ENCODE measurements around the gene ENPP6. TPM values are rescaled to one million over a fixed set of nuclear protein-coding genes. Genes with fewer than 3 reads are reported as not detected.

The ENPP6 gene
- total RNA-seq, 1 donor from 2014 or later: not detected

DNA sequence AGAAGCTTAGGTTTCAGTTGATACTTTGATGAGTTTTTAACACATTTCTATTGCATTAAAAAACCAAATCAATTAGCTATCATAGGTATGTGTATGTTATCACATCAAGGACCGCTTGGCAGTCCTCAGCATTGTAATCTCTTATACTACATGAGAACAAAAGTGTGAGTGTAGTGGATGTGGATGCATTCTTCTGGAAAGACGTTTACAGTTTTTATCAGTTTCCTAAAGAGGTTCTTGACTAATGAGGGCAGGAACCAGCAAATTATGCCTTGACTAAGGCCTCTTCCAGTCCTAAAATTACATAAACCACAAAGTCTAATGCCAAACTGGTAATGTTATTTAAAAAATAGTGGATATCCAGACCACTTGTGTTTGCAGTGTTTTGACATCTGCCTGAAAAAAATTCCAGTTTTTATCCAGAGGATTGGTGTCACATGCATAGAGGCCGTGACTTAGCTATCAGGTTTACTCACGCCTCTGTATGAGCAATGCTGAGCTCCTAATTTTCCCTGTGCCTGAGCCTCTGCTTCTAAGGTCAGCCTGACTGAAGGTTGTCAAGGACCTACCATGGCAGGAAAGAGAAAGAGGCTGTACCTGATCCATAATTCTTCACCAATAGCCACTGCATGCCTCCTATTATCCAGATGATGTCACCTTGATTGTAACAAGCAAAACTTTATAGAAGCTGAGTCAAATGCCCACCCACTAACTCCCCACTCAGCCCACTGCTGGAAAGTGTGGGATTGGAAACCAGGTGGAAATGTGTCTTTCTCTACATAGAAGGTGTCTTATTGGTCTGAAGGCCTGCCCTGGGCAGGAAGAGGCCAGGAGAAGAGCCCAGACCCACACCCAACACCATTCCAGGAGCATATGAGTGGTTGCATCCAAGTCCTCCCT is 68.7 kb downstream of the ENPP6 start:
- Mint-ChIP-seq H3K27ac (ENCODE audit: unreplicated experiment) (no peak overlapping the region), H3K4me1 (peaks cover 6% of the 10 kb centered on the region), H3K27me3 (ENCODE audit: low read depth) (no peaks in the 10 kb centered on the region), H3K36me3 (ENCODE audit: low read depth) (no peaks in the 10 kb centered on the region), H3K4me3 (no peak overlapping the region), H3K9me3 (no peaks in the 10 kb centered on the region)
- TF ChIP-seq, protein P1, sequence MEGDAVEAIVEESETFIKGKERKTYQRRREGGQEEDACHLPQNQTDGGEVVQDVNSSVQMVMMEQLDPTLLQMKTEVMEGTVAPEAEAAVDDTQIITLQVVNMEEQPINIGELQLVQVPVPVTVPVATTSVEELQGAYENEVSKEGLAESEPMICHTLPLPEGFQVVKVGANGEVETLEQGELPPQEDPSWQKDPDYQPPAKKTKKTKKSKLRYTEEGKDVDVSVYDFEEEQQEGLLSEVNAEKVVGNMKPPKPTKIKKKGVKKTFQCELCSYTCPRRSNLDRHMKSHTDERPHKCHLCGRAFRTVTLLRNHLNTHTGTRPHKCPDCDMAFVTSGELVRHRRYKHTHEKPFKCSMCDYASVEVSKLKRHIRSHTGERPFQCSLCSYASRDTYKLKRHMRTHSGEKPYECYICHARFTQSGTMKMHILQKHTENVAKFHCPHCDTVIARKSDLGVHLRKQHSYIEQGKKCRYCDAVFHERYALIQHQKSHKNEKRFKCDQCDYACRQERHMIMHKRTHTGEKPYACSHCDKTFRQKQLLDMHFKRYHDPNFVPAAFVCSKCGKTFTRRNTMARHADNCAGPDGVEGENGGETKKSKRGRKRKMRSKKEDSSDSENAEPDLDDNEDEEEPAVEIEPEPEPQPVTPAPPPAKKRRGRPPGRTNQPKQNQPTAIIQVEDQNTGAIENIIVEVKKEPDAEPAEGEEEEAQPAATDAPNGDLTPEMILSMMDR (conservative IDR thresholded peaks at IDR 0.05): no peak
- no peak for DNase-seq (ENCODE audit: low read depth, low spot score)

DNA sequence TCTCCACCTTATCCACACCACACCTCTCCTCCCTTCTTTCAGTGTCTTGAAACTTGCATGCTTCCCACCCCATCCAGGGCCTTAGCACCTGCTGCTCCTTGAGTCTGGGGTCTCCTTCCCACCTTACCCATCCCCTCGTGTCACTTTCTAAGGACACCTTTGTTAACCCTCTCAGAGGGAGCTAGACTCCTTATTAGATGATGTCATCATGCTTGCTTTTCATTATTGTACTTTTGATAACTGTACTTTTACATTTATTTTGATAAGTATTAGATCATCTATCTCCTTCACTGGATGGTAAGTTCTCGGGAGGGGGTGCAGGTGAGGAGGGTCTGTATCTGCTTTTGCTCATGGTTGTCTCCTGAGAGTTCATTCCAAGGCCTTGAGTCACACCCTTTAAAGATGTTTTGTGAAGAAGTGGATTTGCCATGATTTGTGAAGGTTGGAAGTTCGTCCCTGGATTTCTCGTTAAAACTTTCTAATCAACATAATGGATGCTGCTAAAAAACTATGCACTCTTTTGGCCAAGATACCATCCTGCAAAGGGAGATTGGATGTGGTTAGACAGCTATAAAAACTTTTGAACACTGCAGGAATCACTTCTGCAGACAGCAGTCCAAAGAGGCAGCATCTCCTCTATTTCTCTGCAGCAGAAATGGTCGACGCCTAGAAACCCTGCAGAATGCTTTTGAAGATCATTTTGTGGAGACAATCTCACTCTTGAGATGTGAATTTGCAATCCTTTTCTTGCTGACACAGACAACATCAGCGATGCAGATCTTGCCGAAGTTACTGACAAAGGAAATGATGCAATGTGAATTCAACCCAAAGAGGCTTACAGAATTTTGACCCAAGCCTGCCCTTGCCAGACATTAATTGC is 69.6 kb downstream of the ENPP6 start:
- TF ChIP-seq, protein P1 (conservative IDR thresholded peaks at IDR 0.05): no peak
- Mint-ChIP-seq H3K9me3 (no peaks in the 10 kb centered on the region), H3K36me3 (ENCODE audit: low read depth) (no peaks in the 10 kb centered on the region), H3K4me3 (no peak overlapping the region), H3K27ac (ENCODE audit: unreplicated experiment) (no peak overlapping the region), H3K4me1 (peaks cover 6% of the 10 kb centered on the region), H3K27me3 (ENCODE audit: low read depth) (no peaks in the 10 kb centered on the region)
- DNase-seq (ENCODE audit: low read depth, low spot score): no peak

DNA sequence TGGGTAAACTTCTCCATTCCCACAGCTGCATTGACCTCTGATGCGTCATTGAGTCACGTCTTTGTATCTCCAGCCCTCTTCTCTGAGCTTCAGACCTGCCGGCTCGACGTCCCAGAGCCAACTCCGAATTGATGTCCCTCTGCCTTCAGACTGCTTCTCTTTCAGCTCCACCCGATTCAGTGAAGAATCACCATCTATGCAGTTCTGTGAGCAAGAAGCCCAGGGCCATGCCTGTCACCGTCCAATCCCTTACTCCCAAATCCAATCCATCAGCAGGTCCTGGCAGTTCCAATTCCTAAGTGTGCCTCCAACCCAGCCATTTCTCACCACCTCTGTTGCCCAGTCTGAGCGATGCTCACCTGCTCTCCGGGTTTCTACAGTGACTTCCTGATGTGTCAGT is 70.7 kb downstream of the ENPP6 start:
- DNase-seq (ENCODE audit: low read depth, low spot score): no peak
- no peaks in the 10 kb centered on the region for H3K27me3 Mint-ChIP-seq (ENCODE audit: low read depth)
- H3K36me3 Mint-ChIP-seq (ENCODE audit: low read depth): peaks cover 2% of the 10 kb centered on the region
- H3K4me1 Mint-ChIP-seq: peaks cover 16% of the 10 kb centered on the region
- TF ChIP-seq, protein P1 (conservative IDR thresholded peaks at IDR 0.05): no peak
- H3K27ac Mint-ChIP-seq (ENCODE audit: unreplicated experiment): no peak overlapping the region
- H3K4me3 Mint-ChIP-seq: no peak overlapping the region
- no peaks in the 10 kb centered on the region for H3K9me3 Mint-ChIP-seq

DNA sequence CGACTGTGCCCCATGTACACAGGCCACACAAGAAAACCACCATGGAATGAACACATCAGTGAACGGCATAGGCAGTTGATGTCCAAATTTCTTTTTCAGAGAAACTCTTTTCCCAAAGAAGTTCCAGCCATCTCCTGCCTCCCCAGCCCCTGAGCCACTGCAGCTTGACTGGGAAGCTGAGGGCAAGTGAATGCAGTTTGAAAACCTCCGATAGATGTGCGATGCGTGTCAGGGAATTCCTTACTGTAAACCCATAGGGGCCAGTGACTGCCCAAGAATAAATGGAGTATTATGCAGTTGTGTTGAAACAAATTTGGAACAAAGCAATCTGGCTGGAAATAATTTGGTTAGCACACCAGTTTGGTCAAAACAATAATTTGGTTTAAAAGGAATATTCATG is 72.1 kb downstream of the ENPP6 start:
- no peaks in the 10 kb centered on the region for H3K9me3 Mint-ChIP-seq
- no peak for DNase-seq (ENCODE audit: low read depth, low spot score)
- peaks cover 16% of the 10 kb centered on the region for H3K4me1 Mint-ChIP-seq
- H3K27me3 Mint-ChIP-seq (ENCODE audit: low read depth): no peaks in the 10 kb centered on the region
- H3K36me3 Mint-ChIP-seq (ENCODE audit: low read depth): peaks cover 5% of the 10 kb centered on the region
- no peak overlapping the region for H3K27ac Mint-ChIP-seq (ENCODE audit: unreplicated experiment)
- TF ChIP-seq, protein P1 (conservative IDR thresholded peaks at IDR 0.05): no peak
- no peak overlapping the region for H3K4me3 Mint-ChIP-seq

DNA sequence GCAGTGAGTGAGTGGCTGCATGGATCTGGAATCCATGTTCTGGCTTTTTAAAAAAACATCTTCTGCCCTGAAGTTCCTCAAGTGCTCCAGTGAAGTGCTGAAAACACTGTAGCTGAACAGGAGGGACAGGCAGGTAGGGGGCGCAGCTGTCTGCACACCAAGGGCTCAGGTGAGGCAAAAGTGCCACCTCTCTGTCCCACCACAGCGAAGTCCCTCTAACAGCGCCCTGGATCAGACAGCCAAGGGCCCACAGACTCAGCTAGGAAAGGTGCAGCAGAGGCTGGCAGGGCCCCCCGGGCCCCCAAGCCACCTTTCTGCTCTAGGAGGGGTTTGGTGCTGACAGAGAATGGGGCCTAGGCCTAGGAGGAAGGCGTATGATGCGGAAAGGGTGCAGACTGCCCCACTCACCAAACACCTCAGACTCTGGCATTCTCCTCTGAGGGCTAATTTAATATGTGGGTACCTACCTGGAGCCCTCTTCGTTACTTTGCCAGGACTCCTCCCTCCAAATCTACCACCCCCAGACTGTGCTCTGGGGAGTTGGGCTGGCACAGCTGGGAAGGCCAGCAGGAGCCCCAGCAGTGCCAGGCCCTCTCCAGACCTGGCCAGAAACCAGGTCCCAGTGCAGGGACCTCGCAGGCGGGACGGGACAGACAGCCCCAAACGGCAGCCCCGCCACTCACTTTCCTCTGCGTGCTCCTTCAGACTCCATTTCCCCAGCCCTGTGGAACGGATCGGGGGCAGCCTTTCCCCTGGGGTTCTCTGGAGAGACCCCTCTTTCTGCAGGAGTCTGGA is 73.7 kb downstream of the ENPP6 start:
- no peak for DNase-seq (ENCODE audit: low read depth, low spot score)
- H3K4me3 Mint-ChIP-seq: no peak overlapping the region
- H3K4me1 Mint-ChIP-seq: peaks cover 16% of the 10 kb centered on the region
- H3K9me3 Mint-ChIP-seq: peaks cover 1% of the 10 kb centered on the region
- no peaks in the 10 kb centered on the region for H3K27me3 Mint-ChIP-seq (ENCODE audit: low read depth)
- H3K27ac Mint-ChIP-seq (ENCODE audit: unreplicated experiment): no peak overlapping the region
- TF ChIP-seq, protein P1 (conservative IDR thresholded peaks at IDR 0.05): no peak
- peaks cover 6% of the 10 kb centered on the region for H3K36me3 Mint-ChIP-seq (ENCODE audit: low read depth)
